ENCODE measurements around the gene GALNT9.
"Not testable (repeated sequence)": the region's sequence is repeated elsewhere in the genome, so short reads cannot be mapped to it uniquely, and the experiment has no call there.

Gene GALNT9

DNA sequence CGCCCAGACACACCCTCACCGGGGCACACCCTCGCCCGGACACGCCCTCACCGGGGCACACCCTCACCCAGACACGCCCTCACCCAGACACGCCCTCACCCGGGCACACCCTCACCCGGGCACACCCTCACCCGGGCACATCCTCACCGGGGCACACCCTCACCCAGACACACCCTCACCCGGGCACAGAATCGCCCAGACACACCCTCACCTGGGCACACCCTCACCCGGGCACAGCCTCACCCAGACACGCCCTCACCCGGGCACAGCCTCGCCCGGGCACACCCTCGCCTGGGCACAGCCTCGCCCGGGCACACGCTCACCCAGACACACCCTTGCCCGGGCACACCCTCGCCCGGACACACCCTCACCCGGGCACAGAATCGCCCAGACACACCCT is 24.5 kb downstream of the GALNT9 start:
- peaks cover 0 to 30% of the 10 kb centered on the region in 2 experiments for H3K27me3 ChIP-seq (ENCODE audit: control insufficient read depth in 1 of 2, insufficient read depth in 1 of 2, low read length in 2 of 2)
- H3K4me2 ChIP-seq (ENCODE audit: low read length, poor library complexity, severe bottlenecking); H3K23ac ChIP-seq (ENCODE audit: low read length in 2 of 2); H2AFZ ChIP-seq (ENCODE audit: low read depth, low read length); H3K79me1 ChIP-seq (replicated peaks; ENCODE audit: low read length, poor library complexity, severe bottlenecking); H3K4ac ChIP-seq (ENCODE audit: low read depth in 1 of 2, low read length in 2 of 2); H2AK5ac ChIP-seq (ENCODE audit: low read length, severe bottlenecking); H3K18ac ChIP-seq (ENCODE audit: low read depth in 1 of 2, low read length in 2 of 2); H3K36me3 ChIP-seq (ENCODE audit: control insufficient read depth in 1 of 2, insufficient read depth in 2 of 2, low read depth in 1 of 2, low read length in 2 of 2); H2BK12ac ChIP-seq (ENCODE audit: low read length in 2 of 2); H3K9ac ChIP-seq (ENCODE audit: low read length); H3K9me3 ChIP-seq (ENCODE audit: control insufficient read depth, low read length); H3K4me1 ChIP-seq (ENCODE audit: control insufficient read depth, insufficient read depth, low read depth, low read length); H3K4me3 ChIP-seq (ENCODE audit: insufficient read depth in 1 of 2, low read depth in 1 of 2, low read length in 2 of 2); H4K91ac ChIP-seq (ENCODE audit: low read length); H2BK15ac ChIP-seq (ENCODE audit: low read depth, poor library complexity, severe bottlenecking); DNase-seq; H2BK120ac ChIP-seq (ENCODE audit: low read depth, low read length); H4K8ac ChIP-seq (ENCODE audit: low read length); H3K27ac ChIP-seq (ENCODE audit: low read length, poor library complexity, severe bottlenecking); H3K14ac ChIP-seq (ENCODE audit: low read length in 2 of 2); H2BK5ac ChIP-seq (ENCODE audit: low read depth, low read length, poor library complexity, severe bottlenecking): not testable (repeated sequence)
- WGBS: no CpG with 5 or more reads among the region's 28 CpGs

DNA sequence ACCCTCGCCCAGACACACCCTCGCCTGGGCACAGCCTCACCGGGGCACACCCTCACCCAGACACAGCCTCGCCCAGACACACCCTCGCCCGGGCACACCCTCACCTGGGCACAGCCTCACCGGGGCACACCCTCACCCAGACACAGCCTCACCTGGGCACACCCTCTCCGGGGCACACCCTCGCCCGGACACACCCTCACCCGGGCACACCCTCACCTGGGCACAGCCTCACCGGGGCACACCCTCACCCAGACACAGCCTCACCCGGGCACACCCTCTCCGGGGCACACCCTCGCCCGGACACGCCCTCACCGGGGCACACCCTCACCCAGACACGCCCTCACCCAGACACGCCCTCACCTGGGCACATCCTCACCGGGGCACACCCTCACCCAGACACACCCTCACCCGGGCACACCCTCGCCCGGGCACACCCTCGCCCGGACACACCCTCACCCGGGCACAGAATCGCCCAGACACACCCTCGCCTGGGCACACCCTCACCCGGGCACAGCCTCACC is 25.5 kb downstream of the GALNT9 start:
- H3K4ac ChIP-seq (ENCODE audit: low read depth in 1 of 2, low read length in 2 of 2); H3K27ac ChIP-seq (ENCODE audit: low read length, poor library complexity, severe bottlenecking); H2BK15ac ChIP-seq (ENCODE audit: low read depth, poor library complexity, severe bottlenecking); H3K9me3 ChIP-seq (ENCODE audit: control insufficient read depth, low read length); H3K23ac ChIP-seq (ENCODE audit: low read length in 2 of 2); H2BK5ac ChIP-seq (ENCODE audit: low read depth, low read length, poor library complexity, severe bottlenecking); H3K14ac ChIP-seq (ENCODE audit: low read length in 2 of 2); H3K4me3 ChIP-seq (ENCODE audit: insufficient read depth in 1 of 2, low read depth in 1 of 2, low read length in 2 of 2); H3K79me1 ChIP-seq (replicated peaks; ENCODE audit: low read length, poor library complexity, severe bottlenecking); H2BK120ac ChIP-seq (ENCODE audit: low read depth, low read length); H2AFZ ChIP-seq (ENCODE audit: low read depth, low read length); H4K8ac ChIP-seq (ENCODE audit: low read length); H3K18ac ChIP-seq (ENCODE audit: low read depth in 1 of 2, low read length in 2 of 2); H3K9ac ChIP-seq (ENCODE audit: low read length); H3K36me3 ChIP-seq (ENCODE audit: control insufficient read depth in 1 of 2, insufficient read depth in 2 of 2, low read depth in 1 of 2, low read length in 2 of 2); H2AK5ac ChIP-seq (ENCODE audit: low read length, severe bottlenecking); DNase-seq; H3K4me2 ChIP-seq (ENCODE audit: low read length, poor library complexity, severe bottlenecking); H4K91ac ChIP-seq (ENCODE audit: low read length); H3K4me1 ChIP-seq (ENCODE audit: control insufficient read depth, insufficient read depth, low read depth, low read length); H2BK12ac ChIP-seq (ENCODE audit: low read length in 2 of 2): not testable (repeated sequence)
- H3K27me3 ChIP-seq (ENCODE audit: control insufficient read depth in 1 of 2, insufficient read depth in 1 of 2, low read length in 2 of 2): peaks cover 0 to 27% of the 10 kb centered on the region in 2 experiments
- WGBS: 96% methylated on average over 9 of the region's 30 CpGs

DNA sequence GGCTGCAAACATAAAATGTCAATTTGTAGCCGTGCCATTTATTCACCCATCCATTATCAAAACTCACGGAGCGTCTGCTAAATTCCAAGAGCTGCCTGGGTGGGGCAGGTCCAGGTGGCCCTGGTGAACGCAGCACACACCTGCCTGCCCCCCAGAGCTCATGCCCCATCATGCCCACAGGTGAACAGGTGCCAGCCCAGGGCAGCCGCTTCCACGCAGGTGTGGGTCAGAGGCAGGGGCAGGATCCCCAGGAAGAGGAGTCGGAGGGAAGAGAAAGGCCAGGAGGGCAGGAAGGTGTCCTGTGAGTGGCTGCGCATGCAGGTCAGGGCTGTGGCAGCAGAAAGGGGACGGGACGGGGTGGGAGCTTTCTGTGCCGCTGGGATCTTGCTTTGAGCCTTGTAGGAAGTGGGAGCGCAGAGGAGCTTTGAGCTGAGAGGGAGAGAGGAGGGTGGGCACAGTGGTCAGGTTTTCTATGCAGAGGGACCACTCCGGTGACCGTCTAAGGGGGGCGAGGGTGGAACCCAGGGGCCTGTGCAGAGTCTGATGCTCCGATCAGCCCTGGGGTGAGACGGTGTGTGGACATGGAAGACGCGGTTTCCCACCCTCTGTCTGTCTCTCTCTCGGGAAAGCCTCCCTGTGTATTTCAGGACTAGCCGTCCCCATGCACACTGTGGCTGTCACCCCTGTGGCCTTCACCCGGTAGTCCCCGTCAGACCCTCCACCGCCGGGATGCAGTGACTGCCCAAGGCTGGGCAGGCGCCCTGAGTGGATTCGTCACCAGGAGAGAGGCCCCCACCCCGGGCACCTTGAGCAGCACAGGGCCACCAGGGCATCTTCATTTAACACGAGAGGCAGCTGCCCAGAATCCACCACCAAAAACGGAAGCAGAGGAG is 26.7 kb downstream of the GALNT9 start:
- Histone ChIP-seq H3K14ac (ENCODE audit: low read length in 2 of 2) (no peak overlapping the region), H3K4me3 (ENCODE audit: insufficient read depth in 1 of 2, low read depth in 1 of 2, low read length in 2 of 2) (no peak overlapping the region)

DNA sequence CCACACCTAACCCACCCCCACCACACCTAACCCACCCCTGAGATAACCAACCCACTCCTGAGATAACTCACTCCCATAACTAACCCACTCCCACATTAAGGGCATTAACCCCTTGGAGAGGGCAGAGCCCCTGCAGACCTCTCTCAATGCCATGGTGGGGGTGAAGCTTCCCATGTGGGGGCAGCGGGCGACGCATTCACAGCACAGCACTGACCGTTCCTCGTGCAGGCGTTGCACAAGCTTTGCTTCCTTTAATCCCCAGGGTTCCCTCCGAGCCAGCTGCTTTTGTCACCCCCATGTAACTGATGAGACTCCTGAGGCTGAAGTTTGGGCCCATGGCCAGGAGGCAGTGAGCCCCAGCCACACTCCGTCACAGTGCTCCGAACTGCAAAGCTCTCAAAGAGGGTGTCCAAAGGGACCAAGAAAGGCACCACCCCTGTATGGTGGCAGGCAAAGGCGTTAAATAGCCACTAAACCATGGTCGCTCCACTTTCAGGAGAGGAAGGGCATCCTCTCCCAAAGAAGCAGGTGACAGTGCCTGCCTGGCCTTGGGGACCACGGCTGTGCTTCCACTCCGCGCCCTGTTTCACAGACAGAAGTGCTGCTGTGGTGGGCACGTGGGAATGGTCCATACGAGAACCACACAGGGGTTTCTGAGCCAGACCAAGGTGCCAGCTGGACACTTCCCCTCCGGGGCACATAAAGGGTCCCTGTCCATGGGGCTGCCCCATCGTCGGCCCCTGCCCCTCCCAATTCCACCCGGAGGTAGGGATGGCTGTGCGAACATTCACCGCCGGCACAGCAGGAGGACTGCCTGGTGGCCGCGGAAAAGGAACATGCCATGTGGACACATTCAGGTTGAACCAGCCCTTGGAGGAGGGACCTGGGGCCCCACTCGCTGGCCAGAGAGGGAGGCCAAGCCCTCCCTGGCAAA is 28.3 kb downstream of the GALNT9 start:
- Histone ChIP-seq H2BK15ac (ENCODE audit: low read depth, poor library complexity, severe bottlenecking) (no peak overlapping the region), H2AK5ac (ENCODE audit: low read length, severe bottlenecking) (no peak overlapping the region), H3K4me1 (ENCODE audit: control insufficient read depth, insufficient read depth, low read depth, low read length) (no peaks in the 10 kb centered on the region), H4K8ac (ENCODE audit: low read length) (no peak overlapping the region), H3K9ac (ENCODE audit: low read length) (no peak overlapping the region), H3K14ac (ENCODE audit: low read length in 2 of 2) (no peak overlapping the region), H3K27me3 (ENCODE audit: control insufficient read depth in 1 of 2, insufficient read depth in 1 of 2, low read length in 2 of 2) (peaks cover 0 to 28% of the 10 kb centered on the region in 2 experiments), H3K36me3 (ENCODE audit: control insufficient read depth in 1 of 2, insufficient read depth in 2 of 2, low read depth in 1 of 2, low read length in 2 of 2) (no peaks in the 10 kb centered on the region), H4K91ac (ENCODE audit: low read length) (no peak overlapping the region), H2BK120ac (ENCODE audit: low read depth, low read length) (no peak overlapping the region), H3K23ac (ENCODE audit: low read length in 2 of 2) (no peak overlapping the region), H3K18ac (ENCODE audit: low read depth in 1 of 2, low read length in 2 of 2) (no peak overlapping the region), H2BK12ac (ENCODE audit: low read length in 2 of 2) (no peak overlapping the region), H3K79me1 (replicated peaks; ENCODE audit: low read length, poor library complexity, severe bottlenecking) (no peaks in the 10 kb centered on the region), H2AFZ (ENCODE audit: low read depth, low read length) (no peak overlapping the region), H2BK5ac (ENCODE audit: low read depth, low read length, poor library complexity, severe bottlenecking) (no peak overlapping the region), H3K4ac (ENCODE audit: low read depth in 1 of 2, low read length in 2 of 2) (no peak overlapping the region), H3K4me2 (ENCODE audit: low read length, poor library complexity, severe bottlenecking) (no peak overlapping the region), H3K9me3 (ENCODE audit: control insufficient read depth, low read length) (no peaks in the 10 kb centered on the region), H3K4me3 (ENCODE audit: insufficient read depth in 1 of 2, low read depth in 1 of 2, low read length in 2 of 2) (no peak overlapping the region), H3K27ac (ENCODE audit: low read length, poor library complexity, severe bottlenecking) (no peak overlapping the region)
- 75% methylated on average over 26 of the region's 26 CpGs for WGBS
- DNase-seq: no peak

More for the DNA sequence above, 26.7 kb downstream of the GALNT9 start:
- Histone ChIP-seq H2AK5ac (ENCODE audit: low read length, severe bottlenecking) (no peak overlapping the region), H3K9me3 (ENCODE audit: control insufficient read depth, low read length) (no peaks in the 10 kb centered on the region), H3K4me2 (ENCODE audit: low read length, poor library complexity, severe bottlenecking) (no peak overlapping the region), H3K9ac (ENCODE audit: low read length) (no peak overlapping the region), H3K18ac (ENCODE audit: low read depth in 1 of 2, low read length in 2 of 2) (no peak overlapping the region), H2BK15ac (ENCODE audit: low read depth, poor library complexity, severe bottlenecking) (no peak overlapping the region), H3K27me3 (ENCODE audit: control insufficient read depth in 1 of 2, insufficient read depth in 1 of 2, low read length in 2 of 2) (peaks cover 0 to 27% of the 10 kb centered on the region in 2 experiments), H3K4ac (ENCODE audit: low read depth in 1 of 2, low read length in 2 of 2) (no peak overlapping the region), H3K23ac (ENCODE audit: low read length in 2 of 2) (no peak overlapping the region), H3K36me3 (ENCODE audit: control insufficient read depth in 1 of 2, insufficient read depth in 2 of 2, low read depth in 1 of 2, low read length in 2 of 2) (no peaks in the 10 kb centered on the region), H3K79me1 (replicated peaks; ENCODE audit: low read length, poor library complexity, severe bottlenecking) (no peaks in the 10 kb centered on the region), H3K4me1 (ENCODE audit: control insufficient read depth, insufficient read depth, low read depth, low read length) (no peaks in the 10 kb centered on the region), H2BK5ac (ENCODE audit: low read depth, low read length, poor library complexity, severe bottlenecking) (no peak overlapping the region), H2BK12ac (ENCODE audit: low read length in 2 of 2) (no peak overlapping the region), H4K8ac (ENCODE audit: low read length) (no peak overlapping the region), H3K27ac (ENCODE audit: low read length, poor library complexity, severe bottlenecking) (no peak overlapping the region), H2AFZ (ENCODE audit: low read depth, low read length) (no peak overlapping the region), H2BK120ac (ENCODE audit: low read depth, low read length) (no peak overlapping the region), H4K91ac (ENCODE audit: low read length) (no peak overlapping the region)
- 84% methylated on average over 27 of the region's 30 CpGs for WGBS
- DNase-seq: no peak
